Measurements from ENCODE around the gene HRH2. TPM values are rescaled to one million over a fixed set of nuclear protein-coding genes. Genes with fewer than 3 reads are reported as not detected.

The HRH2 gene
- total and polyA plus RNA-seq, 2 donors (not counting 1 experiment from before 2014, with no cell fraction given), result 0.03 TPM; not detected in 1

DNA sequence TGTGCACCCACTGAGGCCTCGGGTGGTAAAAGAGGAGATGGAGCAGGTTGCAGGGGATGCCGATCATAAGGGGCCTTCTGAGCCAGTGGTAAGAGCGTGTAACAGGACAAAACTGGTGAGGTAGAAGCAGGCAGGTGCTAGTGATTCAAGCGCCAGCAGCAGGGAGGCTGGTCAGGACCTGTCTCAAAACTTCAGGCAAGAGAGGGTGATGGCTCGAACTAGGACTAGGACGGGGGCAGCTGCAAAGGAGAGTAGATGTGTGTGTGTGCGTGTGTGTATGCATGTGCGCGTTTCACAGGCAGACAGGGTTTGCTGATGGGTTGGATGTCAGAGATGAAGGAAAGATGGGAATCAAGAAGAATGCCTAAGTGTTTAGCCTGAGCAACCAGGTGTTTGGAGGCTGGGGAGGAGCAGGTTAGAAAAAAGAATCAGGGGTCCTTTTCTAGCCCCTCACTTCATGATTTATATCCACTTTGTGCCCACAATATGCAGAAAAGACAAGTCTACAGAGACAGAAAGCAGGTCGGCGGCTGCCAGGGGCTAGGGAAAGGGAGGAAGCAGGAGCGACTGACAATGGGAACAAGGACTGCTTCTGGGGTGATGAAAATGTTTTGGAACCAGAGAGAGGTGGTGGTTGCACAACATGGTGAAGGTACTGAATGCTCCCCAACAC, 15.2 kb downstream of the HRH2 start:
- Histone ChIP-seq H3K36me3 (ENCODE audit: control insufficient read depth, insufficient read depth, low read length) (no peaks in the 10 kb centered on the region), H3K9me3 (ENCODE audit: control insufficient read depth, insufficient read depth, low read depth, low read length) (no peaks in the 10 kb centered on the region), H3K4me3 (replicated peaks in 1 of 4; ENCODE audit: control extremely low read depth in 1 of 4, insufficient read depth in 1 of 4, low read depth in 3 of 4, low read length in 4 of 4) (no peak overlapping the region), H3K27me3 (ENCODE audit: control insufficient read depth, insufficient read depth, low read length) (no peaks in the 10 kb centered on the region), H3K79me2 (ENCODE audit: control insufficient read depth, insufficient read depth, low read length) (no peaks in the 10 kb centered on the region), H3K4me2 (ENCODE audit: extremely low read depth, insufficient read depth, low read length) (no peak overlapping the region), H3K27ac (ENCODE audit: insufficient read depth, low read length) (no peak overlapping the region), H4K20me1 (ENCODE audit: control insufficient read depth, extremely low read depth, insufficient read depth, low read length) (no peaks in the 10 kb centered on the region), H2AFZ (ENCODE audit: low read length) (no peak overlapping the region), H3K9ac (ENCODE audit: insufficient read depth, low read length) (no peak overlapping the region), H3K4me1 (ENCODE audit: control insufficient read depth, extremely low read depth, insufficient read depth, low read length) (no peaks in the 10 kb centered on the region)
- TF ChIP-seq, protein P1, sequence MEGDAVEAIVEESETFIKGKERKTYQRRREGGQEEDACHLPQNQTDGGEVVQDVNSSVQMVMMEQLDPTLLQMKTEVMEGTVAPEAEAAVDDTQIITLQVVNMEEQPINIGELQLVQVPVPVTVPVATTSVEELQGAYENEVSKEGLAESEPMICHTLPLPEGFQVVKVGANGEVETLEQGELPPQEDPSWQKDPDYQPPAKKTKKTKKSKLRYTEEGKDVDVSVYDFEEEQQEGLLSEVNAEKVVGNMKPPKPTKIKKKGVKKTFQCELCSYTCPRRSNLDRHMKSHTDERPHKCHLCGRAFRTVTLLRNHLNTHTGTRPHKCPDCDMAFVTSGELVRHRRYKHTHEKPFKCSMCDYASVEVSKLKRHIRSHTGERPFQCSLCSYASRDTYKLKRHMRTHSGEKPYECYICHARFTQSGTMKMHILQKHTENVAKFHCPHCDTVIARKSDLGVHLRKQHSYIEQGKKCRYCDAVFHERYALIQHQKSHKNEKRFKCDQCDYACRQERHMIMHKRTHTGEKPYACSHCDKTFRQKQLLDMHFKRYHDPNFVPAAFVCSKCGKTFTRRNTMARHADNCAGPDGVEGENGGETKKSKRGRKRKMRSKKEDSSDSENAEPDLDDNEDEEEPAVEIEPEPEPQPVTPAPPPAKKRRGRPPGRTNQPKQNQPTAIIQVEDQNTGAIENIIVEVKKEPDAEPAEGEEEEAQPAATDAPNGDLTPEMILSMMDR (conservative IDR thresholded peaks at IDR 0.05 in 1 of 2, IDR thresholded peaks at IDR 0.05 in 1 of 2; ENCODE audit: low read depth in 1 of 2, low read length in 2 of 2), result no peak
- TF ChIP-seq EZH2 (IDR thresholded peaks at IDR 0.05; ENCODE audit: low read length, missing control alignments), result no peak
- DNase-seq (ENCODE audit: low read depth in 2 of 2), result no peak

GRCh38 chr5:175674731-175675346, 17.0 kb downstream of the HRH2 start:
- H3K36me3 ChIP-seq (ENCODE audit: control insufficient read depth, insufficient read depth, low read length), result no peaks in the 10 kb centered on the region
- no peaks in the 10 kb centered on the region for H3K27me3 ChIP-seq (ENCODE audit: control insufficient read depth, insufficient read depth, low read length)
- no peak overlapping the region for H3K27ac ChIP-seq (ENCODE audit: insufficient read depth, low read length)
- no peaks in the 10 kb centered on the region for H3K79me2 ChIP-seq (ENCODE audit: control insufficient read depth, insufficient read depth, low read length)
- no peaks in the 10 kb centered on the region for H4K20me1 ChIP-seq (ENCODE audit: control insufficient read depth, extremely low read depth, insufficient read depth, low read length)
- TF ChIP-seq EZH2 (IDR thresholded peaks at IDR 0.05; ENCODE audit: low read length, missing control alignments), result no peak
- TF ChIP-seq, protein P1 (conservative IDR thresholded peaks at IDR 0.05 in 1 of 2, IDR thresholded peaks at IDR 0.05 in 1 of 2; ENCODE audit: low read depth in 1 of 2, low read length in 2 of 2), result no peak
- DNase-seq (ENCODE audit: low read depth in 2 of 2), result no peak
- no peak overlapping the region for H3K9ac ChIP-seq (ENCODE audit: insufficient read depth, low read length)
- H3K4me3 ChIP-seq (replicated peaks in 1 of 4; ENCODE audit: control extremely low read depth in 1 of 4, insufficient read depth in 1 of 4, low read depth in 3 of 4, low read length in 4 of 4), result no peak overlapping the region
- H3K4me1 ChIP-seq (ENCODE audit: control insufficient read depth, extremely low read depth, insufficient read depth, low read length), result no peaks in the 10 kb centered on the region
- H2AFZ ChIP-seq (ENCODE audit: low read length), result no peak overlapping the region
- H3K4me2 ChIP-seq (ENCODE audit: extremely low read depth, insufficient read depth, low read length), result no peak overlapping the region
- no peaks in the 10 kb centered on the region for H3K9me3 ChIP-seq (ENCODE audit: control insufficient read depth, insufficient read depth, low read depth, low read length)

- H3K27me3 ChIP-seq (ENCODE audit: control insufficient read depth, insufficient read depth, low read length), result no peaks in the 10 kb centered on the region
- H3K9me3 ChIP-seq (ENCODE audit: control insufficient read depth, insufficient read depth, low read depth, low read length), result no peaks in the 10 kb centered on the region
- no peak for TF ChIP-seq EZH2 (IDR thresholded peaks at IDR 0.05; ENCODE audit: low read length, missing control alignments)
- H3K79me2 ChIP-seq (ENCODE audit: control insufficient read depth, insufficient read depth, low read length), result no peaks in the 10 kb centered on the region
- no peaks in the 10 kb centered on the region for H3K36me3 ChIP-seq (ENCODE audit: control insufficient read depth, insufficient read depth, low read length)
- H3K9ac ChIP-seq (ENCODE audit: insufficient read depth, low read length), result no peak overlapping the region
- H4K20me1 ChIP-seq (ENCODE audit: control insufficient read depth, extremely low read depth, insufficient read depth, low read length), result no peaks in the 10 kb centered on the region
- no peak overlapping the region for H3K27ac ChIP-seq (ENCODE audit: insufficient read depth, low read length)
- no peak overlapping the region for H3K4me2 ChIP-seq (ENCODE audit: extremely low read depth, insufficient read depth, low read length)
- no peaks in the 10 kb centered on the region for H3K4me1 ChIP-seq (ENCODE audit: control insufficient read depth, extremely low read depth, insufficient read depth, low read length)
- H2AFZ ChIP-seq (ENCODE audit: low read length), result no peak overlapping the region
- no peak for DNase-seq (ENCODE audit: low read depth in 2 of 2)
- no peak overlapping the region for H3K4me3 ChIP-seq (replicated peaks in 1 of 4; ENCODE audit: control extremely low read depth in 1 of 4, insufficient read depth in 1 of 4, low read depth in 3 of 4, low read length in 4 of 4)
Observed at GRCh38 chr5:175675873-175676272, 18.0 kb downstream of the HRH2 start.

All from fibroblast of lung (primary cell).